Ishikawa (cell line): ENCODE measurements around the gene FN3K.

Source experiments
- CEBPB ChIP-seq: IDR thresholded peaks from 2 replicates; pipeline ENCODE4 v1.6.1; 2012
- CREB1 ChIP-seq: IDR thresholded peaks from 2 replicates; pipeline ENCODE4 v1.6.1; 2012; ENCODE audit warnings: low read depth
- EP300 ChIP-seq: IDR thresholded peaks from 2 replicates; pipeline ENCODE4 v1.6.1; 2012; ENCODE audit warnings: borderline replicate concordance
- FOXM1 ChIP-seq: IDR thresholded peaks from 2 replicates; pipeline ENCODE4 v1.6.1; 2012; ENCODE audit warnings: low read depth, borderline replicate concordance
- NFIC ChIP-seq: IDR thresholded peaks from 2 replicates; pipeline ENCODE4 v1.6.1; 2012
- RAD21 ChIP-seq: IDR thresholded peaks from 2 replicates; pipeline ENCODE4 v1.6.1; 2012; ENCODE audit warnings: low read depth
- TAF1 ChIP-seq: IDR thresholded peaks from 2 replicates; pipeline ENCODE4 v1.6.1; 2012; ENCODE audit warnings: low read depth, mild to moderate bottlenecking
- TEAD4 ChIP-seq: IDR thresholded peaks from 2 replicates; pipeline ENCODE4 v1.6.1; 2012
- USF1 ChIP-seq: IDR thresholded peaks from 2 replicates; pipeline ENCODE4 v1.6.1; 2012
- YY1 ChIP-seq: IDR thresholded peaks from 2 replicates; pipeline ENCODE4 v1.6.1; 2012; ENCODE audit warnings: low read depth
- ZBTB7A ChIP-seq: IDR thresholded peaks from 2 replicates; pipeline ENCODE4 v1.6.1; 2012; ENCODE audit warnings: low read depth
- TF ChIP-seq, protein P1 (sequence below): IDR thresholded peaks from 2 replicates; pipeline ENCODE4 v1.6.1; 2012; ENCODE audit warnings: low read depth, mild to moderate bottlenecking
- TF ChIP-seq, protein P2 (sequence below): IDR thresholded peaks from 2 replicates; pipeline ENCODE4 v1.6.1; 2012

DNA sequence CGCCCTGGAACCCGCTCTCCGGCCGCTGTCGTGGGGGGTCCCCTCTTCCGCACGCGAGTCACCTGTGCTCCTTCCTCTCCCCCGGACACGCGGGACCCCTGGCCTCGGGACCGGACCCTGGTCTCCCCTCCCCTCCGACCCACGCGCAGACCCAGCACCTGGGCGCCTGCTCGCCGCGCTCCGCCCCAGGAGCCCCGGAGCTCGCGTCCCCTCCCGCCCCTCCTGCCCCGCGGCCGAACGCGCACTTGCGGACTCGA lies 37.7 kb upstream of the FN3K start:
- TF ChIP-seq TAF1 (no peak), TEAD4 (no peak), EP300 (no peak), ZBTB7A (peak; percentile 80; the same call in 1 of the 2 replicates), RAD21 (no peak), YY1 (no peak), CREB1 (no peak), CEBPB (no peak), USF1 (no peak), NFIC (no peak), FOXM1 (no peak)
- TF ChIP-seq, protein P1, sequence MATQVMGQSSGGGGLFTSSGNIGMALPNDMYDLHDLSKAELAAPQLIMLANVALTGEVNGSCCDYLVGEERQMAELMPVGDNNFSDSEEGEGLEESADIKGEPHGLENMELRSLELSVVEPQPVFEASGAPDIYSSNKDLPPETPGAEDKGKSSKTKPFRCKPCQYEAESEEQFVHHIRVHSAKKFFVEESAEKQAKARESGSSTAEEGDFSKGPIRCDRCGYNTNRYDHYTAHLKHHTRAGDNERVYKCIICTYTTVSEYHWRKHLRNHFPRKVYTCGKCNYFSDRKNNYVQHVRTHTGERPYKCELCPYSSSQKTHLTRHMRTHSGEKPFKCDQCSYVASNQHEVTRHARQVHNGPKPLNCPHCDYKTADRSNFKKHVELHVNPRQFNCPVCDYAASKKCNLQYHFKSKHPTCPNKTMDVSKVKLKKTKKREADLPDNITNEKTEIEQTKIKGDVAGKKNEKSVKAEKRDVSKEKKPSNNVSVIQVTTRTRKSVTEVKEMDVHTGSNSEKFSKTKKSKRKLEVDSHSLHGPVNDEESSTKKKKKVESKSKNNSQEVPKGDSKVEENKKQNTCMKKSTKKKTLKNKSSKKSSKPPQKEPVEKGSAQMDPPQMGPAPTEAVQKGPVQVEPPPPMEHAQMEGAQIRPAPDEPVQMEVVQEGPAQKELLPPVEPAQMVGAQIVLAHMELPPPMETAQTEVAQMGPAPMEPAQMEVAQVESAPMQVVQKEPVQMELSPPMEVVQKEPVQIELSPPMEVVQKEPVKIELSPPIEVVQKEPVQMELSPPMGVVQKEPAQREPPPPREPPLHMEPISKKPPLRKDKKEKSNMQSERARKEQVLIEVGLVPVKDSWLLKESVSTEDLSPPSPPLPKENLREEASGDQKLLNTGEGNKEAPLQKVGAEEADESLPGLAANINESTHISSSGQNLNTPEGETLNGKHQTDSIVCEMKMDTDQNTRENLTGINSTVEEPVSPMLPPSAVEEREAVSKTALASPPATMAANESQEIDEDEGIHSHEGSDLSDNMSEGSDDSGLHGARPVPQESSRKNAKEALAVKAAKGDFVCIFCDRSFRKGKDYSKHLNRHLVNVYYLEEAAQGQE: no peak
- TF ChIP-seq, protein P2, sequence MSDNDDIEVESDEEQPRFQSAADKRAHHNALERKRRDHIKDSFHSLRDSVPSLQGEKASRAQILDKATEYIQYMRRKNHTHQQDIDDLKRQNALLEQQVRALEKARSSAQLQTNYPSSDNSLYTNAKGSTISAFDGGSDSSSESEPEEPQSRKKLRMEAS: no peak
